Activated T-cell treated with anti-CD3 and anti-CD28 coated beads for 48 hours (primary cell): Measurements from ENCODE around the gene BSN.

Source experiments
- DNase-seq: peaks from one replicate; pipeline ENCODE4 v3.0.0-alpha.2; 2020; ENCODE audit warnings: low read depth

The BSN gene

GRCh38 chr3:49654955-49655556 is 100.8 kb downstream of the BSN start:
- DNase-seq, result no peak

- DNase-seq, result no peak
Measured at GRCh38 chr3:49655731-49656285, 101.5 kb downstream of the BSN start.

GRCh38 chr3:49656541-49657112 is 102.3 kb downstream of the BSN start:
- no peak for DNase-seq

GRCh38 chr3:49657208-49657915 is 103.1 kb downstream of the BSN start:
- no peak for DNase-seq

- no peak for DNase-seq
Measured at GRCh38 chr3:49658711-49659110, 104.4 kb downstream of the BSN start.

GRCh38 chr3:49659756-49660155 is 105.5 kb downstream of the BSN start:
- DNase-seq, result no peak

- no peak for DNase-seq
Measured at GRCh38 chr3:49661281-49661680, 107.0 kb downstream of the BSN start.

GRCh38 chr3:49662021-49662420 is 107.7 kb downstream of the BSN start:
- DNase-seq, result no peak

- DNase-seq, result no peak
Measured at GRCh38 chr3:49662720-49663413, 108.6 kb downstream of the BSN start.

GRCh38 chr3:49663831-49664230 is 109.6 kb downstream of the BSN start:
- no peak for DNase-seq

- no peak for DNase-seq
Measured at GRCh38 chr3:49664300-49664699, 110.0 kb downstream of the BSN start.

GRCh38 chr3:49665822-49666519 is 111.7 kb downstream of the BSN start:
- no peak for DNase-seq

GRCh38 chr3:49666592-49666991 is 112.3 kb downstream of the BSN start:
- no peak for DNase-seq

GRCh38 chr3:49667701-49668413 is 113.6 kb downstream of the BSN start:
- DNase-seq, result no peak

- no peak for DNase-seq
Measured at GRCh38 chr3:49668414-49668797, 114.1 kb downstream of the BSN start.

GRCh38 chr3:49668861-49669260 is 114.6 kb downstream of the BSN start:
- DNase-seq, result no peak

- no peak for DNase-seq
Measured at GRCh38 chr3:49669352-49669751, 115.1 kb downstream of the BSN start.

GRCh38 chr3:49670940-49671290 is 116.6 kb downstream of the BSN start:
- no peak for DNase-seq

GRCh38 chr3:49671291-49672288 is 117.3 kb downstream of the BSN start:
- DNase-seq, result peak; percentile 73

- peak; percentile 23 for DNase-seq
Measured at GRCh38 chr3:49673121-49673714, 118.9 kb downstream of the BSN start.
